Measurements from ENCODE around the gene TFPI.
"Not testable (repeated sequence)": the region's sequence is repeated elsewhere in the genome, so short reads cannot be mapped to it uniquely, and the experiment has no call there.

The TFPI gene

DNA sequence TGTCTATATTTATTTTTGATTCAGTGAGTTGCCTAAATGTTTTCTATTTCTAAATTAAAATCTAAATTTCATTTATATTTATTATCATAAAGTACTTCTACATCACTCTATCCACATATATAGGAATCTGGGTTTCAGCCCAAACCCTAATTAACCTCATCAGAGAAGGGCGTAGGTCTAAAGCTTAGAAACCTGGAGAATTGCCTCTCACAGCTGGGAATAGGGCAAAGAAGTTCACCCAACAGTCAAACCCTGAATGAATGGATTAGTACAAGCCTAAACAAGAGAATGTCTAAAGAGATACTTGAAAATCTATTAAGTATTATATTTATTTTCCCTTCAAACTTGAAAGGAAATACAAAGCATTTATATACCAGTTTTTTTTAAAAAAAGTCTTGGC lies 26.2 kb downstream of the TFPI start:
- no peak for DNase-seq (ENCODE audit: low read depth in 2 of 2)

DNA sequence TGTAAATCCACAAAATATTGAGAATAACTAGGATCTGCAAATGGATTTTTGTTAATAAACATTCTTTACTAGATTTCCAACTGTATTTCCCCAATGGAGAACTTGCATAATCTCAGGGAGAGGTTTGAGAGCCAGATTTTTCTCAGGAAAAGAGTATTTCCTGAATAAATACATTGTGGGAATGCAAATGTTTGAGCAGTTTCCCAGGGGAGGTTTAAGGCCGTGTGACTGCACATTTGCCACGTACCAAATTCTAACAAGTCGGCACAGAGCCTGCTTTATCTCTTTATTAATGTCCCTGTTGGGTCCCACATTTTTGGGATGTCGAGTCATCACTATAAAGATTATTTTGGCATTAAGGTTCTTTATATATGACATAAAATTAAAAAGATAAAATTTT lies 27.0 kb downstream of the TFPI start:
- no peak for DNase-seq (ENCODE audit: low read depth in 2 of 2)

DNA sequence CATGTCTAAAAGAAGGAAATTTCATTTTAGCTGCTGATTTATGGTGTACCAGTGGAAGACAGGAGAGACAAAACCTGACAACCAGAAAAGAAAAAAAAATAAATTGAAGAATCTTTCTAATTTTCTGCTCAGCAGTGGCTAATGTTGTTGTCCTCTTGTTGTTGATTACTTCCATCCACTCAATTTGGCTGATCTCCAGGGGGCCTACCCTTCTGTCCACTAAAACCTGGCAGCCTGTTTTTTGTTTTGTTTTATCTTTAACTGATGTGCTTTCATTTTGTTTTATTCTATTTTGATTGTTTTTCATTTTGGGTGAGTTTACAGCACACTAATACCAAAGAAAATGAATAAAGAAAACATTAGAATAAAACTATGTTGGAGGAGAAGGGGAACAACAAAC lies 27.4 kb downstream of the TFPI start:
- DNase-seq (ENCODE audit: low read depth in 2 of 2), result no peak

DNA sequence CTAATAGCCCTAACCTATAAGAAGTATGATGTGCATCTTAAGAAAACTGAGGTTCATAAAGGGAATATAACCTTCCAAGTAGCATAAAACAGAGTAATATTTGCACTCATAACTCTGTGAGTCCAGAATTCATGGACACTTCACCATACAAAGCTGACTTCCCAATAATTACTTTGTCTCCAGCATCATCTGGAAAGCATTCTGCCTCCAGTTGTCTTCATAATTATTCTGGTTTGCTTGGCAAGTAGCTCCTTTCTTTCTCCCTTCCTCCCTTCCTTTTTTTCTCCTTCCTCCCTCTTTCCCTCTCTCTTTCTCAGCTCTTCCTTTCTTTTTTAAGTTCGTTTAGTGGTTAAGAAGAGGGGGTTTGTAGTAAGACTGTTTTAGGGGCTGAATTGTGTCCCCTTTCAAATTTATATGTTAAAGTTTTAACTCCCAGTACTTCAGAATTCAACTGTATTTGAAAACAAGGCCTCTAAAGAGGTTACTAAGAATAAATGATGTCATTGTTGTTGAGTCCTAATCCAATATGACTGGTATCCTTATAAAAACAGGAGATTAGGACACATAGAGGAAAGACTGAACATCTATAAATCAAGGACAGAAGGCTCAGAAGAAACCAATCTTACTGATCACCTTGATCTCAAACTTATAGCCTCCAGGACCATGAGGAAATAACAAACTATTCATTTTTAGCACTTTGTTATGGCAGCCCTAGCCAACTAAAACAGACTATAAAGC lies 28.9 kb downstream of the TFPI start:
- no peak for DNase-seq (ENCODE audit: low read depth in 2 of 2)

DNA sequence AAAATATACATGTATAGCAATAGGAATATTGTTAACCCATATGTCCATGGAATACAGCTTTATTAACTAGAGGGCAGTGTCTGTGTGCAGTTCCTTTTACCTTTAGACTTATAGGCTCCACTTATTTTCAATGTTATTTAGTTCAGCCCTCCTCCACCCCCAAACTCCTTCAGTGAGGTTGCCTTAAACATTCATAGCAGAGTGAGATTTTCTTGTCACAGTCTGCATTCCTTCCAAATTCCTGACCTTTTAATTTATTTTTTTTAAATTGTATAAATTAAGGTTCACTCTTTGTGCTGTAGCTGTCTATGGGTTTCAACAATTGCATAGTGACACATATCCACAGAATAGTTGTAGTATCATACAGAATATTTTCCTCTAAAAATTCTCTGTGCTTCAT lies 30.9 kb downstream of the TFPI start:
- no peak for DNase-seq (ENCODE audit: low read depth in 2 of 2)

DNA sequence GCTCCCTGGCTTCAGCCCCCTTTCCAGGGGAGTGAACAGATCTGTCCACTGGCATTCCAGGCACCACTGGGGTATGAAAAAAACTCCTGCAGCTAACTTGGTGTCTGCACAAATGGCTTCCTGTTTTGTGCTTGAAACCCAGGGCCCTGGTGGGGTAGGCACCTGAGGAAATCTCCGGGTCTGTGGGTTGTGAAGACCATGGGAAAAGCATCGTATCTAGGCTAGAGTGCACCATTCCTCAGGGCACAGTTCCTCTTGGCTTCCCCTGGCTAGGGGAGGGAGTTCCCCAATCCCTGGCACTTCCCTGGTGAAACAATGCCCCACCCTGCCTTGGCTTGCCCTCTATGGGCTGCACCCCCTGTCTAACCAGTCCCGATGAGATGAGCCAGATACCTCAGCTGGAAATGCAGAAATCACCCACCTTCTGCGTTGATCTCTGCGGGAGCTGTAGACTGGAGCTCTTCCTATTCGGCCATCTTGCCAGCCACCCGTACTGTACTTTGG lies 34.1 kb downstream of the TFPI start:
- no peak for DNase-seq (ENCODE audit: low read depth in 2 of 2)

DNA sequence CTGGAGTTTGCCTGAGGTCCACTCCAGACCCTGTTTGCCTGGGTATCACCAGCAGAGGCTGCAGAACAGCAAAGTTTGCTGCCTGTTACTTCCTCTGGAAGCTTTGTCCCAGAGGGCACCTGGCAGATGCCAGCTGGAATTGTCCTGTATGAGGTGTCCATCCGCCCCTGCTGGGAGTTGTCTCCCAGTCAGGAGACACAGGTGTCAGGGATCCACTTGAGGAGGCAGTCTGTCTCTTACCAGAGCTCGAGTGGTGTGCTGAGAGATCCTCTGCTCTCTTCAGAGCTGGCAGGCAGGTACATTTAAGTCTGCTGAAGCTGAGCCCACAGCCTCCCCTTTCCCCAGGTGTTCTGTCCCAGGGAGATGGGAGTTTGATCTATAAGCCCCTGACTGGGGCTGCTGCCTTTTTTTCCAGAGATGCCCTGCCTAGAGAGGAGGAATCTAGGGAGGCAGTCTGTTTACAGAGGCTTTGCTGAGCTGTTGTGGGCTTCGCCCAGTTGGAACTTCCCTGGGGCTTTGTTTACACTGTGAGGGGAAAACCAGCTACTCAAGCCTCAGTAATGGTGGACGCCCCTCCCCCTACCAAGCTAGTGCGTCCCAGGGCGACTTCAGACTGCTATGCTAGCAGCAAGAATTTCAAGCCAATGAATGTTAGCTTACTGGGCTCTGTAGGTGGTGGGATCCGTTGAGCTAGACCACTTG lies 34.7 kb downstream of the TFPI start:
- DNase-seq (ENCODE audit: low read depth in 2 of 2), result no peak

DNA sequence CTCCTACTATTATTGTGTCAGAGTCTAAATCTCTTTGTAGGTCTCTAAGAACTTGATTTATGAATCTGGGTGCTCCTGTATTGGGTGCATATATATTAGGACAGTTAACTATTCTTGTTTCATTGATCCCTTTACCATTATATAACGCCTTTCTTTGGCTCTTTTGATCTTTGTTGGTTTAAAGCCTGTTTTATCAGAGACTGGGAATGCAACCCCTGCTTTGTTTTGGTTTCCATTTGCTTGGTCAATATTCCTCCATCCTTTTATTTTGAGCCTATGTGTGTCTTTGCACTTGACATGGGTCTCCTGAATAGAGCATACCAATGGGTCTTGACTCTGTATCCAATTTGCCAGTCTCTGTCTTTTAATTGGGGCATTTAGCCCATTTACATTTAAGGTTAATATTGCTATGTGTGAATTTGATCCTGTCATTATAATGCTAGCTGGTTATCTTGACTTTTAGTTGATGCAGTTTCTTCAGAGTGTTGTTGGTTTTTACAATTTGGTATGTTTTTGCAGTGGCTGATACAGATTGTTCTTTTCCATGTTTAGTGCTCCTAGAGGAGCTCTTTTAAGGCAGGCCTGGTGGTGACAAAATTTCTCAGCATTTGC lies 36.4 kb downstream of the TFPI start:
- DNase-seq (ENCODE audit: low read depth in 2 of 2), result not testable (repeated sequence)

DNA sequence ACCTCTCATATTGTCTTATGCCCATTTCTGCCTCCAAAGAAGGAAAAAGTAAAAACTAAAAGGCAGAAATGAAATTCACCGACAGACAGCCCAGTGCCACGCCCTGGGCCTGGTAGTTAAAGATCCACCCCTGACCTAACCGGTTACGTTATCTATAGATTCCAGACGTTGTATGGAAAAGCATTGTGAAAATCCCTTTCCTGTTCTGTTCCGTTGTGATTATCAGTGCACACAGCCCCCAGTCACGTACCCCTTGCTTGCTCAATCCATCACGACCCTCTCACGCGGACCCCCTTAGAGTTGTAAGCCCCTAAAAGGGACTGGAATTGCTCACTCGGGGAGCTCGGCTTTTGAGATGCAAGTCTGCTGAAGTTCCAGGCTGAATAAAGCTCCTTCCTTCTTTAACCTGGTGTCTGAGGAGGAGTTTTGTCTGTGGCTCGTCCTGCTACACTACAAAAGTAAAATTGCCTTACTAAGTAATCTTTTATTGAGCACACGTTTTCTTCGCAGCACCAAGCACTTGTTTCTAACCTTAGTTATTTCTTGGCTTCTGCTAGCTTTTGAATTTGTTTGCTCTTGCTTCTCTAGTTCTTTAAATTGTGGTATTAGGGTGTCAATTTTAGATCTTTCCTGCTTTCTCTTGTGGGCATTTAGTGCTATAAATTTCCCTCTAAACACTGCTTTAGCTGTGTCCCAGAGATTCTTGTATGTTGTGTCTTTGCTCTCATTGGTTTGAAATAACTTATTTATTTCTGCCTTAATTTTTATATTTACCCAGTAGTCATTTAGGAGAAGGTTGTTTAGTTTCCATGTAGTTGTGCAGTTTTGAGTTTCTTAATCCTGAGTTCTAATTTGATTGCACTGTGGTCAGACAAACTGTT lies 37.4 kb downstream of the TFPI start:
- DNase-seq (ENCODE audit: low read depth in 2 of 2), result not testable (repeated sequence)

DNA sequence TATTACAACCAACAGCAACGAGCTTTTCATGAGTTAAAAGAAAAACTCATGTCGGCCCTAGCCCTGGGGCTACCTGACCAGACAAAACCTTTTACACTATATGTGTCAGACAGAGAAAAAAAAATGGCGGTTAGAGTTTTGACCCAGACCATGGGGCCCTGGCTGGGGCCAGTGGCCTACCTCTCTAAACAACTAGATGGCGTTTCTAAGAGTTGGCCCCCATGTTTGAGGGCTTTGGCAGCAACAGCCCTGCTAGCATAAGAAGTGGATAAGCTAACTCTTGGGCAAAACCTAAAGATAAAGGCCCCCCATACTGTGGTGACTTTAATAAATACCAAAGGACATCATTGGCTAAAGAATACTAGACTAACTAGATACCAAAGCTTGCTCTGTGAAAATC lies 39.3 kb downstream of the TFPI start:
- no peak for DNase-seq (ENCODE audit: low read depth in 2 of 2)

DNA sequence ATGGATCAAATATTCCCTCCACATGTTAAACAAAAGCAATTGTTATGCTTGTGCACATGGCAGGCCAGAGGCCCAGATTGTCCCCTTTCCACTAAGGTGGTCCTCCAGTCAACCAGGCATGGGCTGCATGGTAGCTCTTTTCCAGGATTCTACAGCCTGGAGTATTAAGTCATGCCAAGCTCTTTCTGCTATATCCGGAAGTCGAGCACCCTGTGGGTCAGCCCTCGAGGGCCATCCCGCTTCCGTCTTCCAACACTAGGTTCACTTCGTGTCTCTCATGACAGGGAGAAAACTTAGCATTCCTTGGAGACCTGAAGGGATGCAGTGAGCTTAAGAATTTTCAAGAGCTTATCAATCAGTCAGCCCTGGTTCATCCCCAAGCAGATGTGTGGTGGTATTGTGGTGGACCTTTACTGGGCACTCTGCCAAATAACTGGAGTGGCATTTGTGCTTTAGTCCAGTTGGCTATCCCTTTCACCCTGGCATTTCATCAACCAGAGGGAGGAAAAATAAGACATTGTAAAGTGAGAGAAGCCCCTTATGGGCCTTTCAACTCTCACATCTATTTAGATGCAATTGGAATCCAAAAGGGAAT lies 39.9 kb downstream of the TFPI start:
- not testable (repeated sequence) for DNase-seq (ENCODE audit: low read depth in 2 of 2)

DNA sequence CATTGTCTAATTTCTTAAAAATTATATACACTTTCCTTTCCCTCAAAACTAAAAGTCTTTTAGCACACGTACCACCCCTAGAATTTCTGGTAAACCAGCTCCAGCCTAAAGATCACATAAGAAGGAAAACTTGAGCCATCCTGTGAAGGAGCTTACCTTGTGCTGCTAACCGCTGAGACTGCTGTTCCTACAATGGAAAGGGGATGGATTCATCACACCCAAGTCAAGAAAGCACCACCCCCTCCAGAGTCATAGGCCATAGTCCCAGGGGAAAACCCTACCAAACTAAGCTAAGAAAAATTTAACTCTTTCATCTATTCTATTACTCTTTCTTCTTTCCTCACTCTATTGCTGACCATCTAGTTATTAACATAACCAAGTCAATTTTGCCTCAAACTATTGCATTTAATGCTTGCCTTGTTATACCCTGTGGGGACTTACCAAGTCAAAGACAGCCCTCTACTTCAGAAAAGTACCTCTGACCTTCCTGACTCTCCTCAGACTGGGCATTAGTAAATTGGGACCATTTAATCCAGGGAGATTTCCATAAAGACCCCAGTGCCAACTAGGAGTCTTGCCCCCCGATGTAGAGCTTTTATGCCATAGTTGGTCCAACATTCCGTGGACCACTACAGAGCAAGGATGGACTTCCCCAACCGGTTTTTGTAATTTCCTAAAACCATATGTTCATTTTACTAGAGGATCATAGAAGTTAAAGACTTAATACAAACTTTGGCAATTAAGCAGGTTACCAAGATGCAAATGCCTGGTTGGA lies 40.6 kb downstream of the TFPI start:
- not testable (repeated sequence) for DNase-seq (ENCODE audit: low read depth in 2 of 2)

DNA sequence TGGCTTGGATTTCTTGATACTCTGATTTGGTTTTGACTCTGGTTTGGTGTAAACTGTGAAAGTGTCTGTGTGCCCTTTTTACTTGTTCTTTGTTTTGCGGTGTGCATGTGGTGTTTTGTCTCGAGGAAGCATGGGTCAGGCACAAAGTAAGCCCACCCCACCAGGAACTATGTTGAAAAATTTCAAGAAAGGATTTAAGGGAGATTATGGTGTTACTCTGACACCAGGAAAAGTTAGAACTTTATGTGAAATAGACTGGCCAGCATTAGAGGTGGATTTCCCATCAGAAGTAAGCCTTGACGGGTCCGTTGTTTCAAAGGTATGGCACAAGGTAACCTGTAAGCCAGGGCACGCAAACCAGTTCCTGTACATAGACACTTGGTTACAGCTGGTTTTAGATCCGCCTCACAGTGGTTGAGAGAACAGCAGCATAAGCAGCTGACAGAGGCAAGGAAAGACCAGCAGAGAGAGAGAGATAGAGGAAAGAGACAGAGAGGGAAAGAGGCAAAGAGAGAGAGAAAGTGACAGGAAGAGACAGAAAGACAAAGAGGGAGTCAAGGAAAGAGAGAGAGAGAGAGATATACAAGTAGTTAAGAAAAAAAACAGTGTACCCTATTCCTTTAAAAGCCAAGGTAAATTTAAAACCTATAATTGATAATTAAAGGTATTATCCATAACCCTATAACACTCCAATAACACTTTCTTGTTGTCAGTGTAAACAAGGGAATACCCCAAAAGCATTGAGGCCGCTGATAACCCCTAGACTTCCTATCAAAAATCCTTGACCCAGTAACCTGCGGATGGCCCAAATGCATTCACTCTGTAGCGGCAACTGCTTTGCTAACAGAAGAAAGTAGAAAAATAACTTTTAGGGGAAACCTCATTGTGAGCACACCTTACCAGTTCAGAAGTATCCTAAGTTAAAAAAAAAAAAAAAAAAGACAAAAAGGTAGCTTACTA lies 42.6 kb downstream of the TFPI start:
- no peak for DNase-seq (ENCODE audit: low read depth in 2 of 2)

DNA sequence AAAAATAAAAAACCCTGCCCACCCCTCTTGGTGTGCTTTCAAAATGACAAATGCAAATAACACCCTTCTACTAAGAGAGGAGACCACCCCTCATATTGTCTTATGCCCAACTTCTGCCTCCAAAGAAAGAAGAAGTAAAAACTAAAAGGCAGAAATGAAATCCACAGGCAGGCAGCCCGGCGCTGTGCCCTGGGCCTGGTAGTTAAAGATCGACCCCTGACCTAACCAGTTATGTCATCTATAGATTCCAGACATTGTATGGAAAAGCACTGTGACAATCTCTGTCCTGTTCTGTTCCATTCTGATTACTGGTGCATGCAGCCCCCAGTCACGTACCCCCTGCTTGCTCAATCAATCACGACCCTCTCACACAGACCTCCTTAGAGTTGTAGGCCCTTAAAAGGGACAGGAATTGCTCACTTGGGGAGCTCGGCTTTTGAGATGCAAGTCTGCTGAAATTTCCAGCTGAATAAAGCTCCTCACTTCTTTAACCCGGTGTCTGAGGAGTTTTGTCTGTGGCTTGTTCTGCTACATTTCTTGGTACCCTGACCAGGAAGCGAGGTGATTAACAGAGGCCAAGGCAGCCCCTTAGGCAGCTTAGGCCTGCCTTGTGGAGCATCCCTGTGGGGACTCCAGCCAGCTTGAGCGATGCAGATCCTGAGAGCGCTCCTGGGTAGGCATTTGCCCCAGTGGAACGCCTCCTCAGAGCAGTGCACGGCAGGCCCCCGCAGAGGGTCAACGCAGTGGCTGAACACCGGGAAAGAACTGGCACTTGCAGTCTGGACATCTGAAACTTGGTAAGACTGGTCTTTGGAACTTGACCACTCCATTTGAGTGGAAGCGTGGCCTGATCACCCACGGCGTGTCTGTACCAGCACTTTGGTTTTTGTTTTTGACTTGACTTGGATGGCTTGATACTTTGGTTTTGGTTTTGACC lies 43.5 kb downstream of the TFPI start:
- not testable (repeated sequence) for DNase-seq (ENCODE audit: low read depth in 2 of 2)

DNA sequence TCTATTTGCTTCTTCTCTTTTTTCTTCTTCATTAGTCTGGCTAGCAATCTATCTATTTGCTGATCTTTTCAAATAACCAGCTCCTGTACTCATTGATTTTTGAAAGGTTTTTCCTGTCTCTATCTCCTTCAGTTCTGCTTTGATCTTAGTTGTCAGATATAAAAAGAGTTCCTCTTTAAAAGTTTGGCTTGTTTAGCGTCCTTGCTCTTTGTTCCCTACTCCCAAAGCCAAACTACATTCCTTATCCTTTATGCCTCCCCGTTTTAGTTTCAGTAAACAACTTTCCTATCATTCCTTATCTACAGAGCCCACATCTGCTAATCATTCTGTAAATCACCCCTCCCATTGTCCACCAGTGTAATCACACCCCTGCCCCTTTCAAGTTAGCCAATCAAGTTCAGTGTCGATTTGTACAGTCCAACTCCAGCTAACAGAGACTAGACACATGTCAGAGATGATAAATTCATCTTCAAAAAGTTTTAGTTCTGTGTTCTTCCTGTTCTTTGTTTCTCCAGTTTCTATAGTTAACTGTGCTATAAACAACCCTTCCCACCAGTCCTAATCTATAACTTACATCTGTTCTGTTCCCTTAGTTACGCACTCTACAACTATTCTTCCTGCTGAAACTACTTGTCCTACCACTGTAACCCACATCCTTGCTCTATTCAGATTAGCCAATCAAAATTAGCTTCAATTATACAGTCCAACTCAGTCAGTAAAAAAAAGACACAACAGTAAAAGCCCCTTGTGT lies 44.4 kb downstream of the TFPI start:
- no peak for DNase-seq (ENCODE audit: low read depth in 2 of 2)

DNA sequence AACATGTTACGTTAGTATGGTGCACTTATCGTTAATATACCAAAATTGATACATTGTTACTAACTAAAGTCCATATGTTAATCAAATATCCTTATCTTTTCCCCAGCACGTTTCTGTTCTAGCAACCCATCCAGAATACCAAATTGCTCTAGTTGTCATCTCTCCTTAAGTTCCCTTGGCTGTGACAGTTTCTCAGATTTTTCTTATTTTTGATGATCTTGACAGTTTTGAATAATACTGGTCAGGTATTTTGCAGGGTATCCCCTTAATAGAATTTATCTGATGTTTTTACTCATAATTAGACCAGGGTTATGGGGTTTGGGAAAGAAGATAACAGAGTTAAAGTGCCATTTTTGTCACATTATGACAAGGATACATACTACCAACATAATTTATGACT lies 47.8 kb downstream of the TFPI start:
- no peak for DNase-seq (ENCODE audit: low read depth in 2 of 2)

DNA sequence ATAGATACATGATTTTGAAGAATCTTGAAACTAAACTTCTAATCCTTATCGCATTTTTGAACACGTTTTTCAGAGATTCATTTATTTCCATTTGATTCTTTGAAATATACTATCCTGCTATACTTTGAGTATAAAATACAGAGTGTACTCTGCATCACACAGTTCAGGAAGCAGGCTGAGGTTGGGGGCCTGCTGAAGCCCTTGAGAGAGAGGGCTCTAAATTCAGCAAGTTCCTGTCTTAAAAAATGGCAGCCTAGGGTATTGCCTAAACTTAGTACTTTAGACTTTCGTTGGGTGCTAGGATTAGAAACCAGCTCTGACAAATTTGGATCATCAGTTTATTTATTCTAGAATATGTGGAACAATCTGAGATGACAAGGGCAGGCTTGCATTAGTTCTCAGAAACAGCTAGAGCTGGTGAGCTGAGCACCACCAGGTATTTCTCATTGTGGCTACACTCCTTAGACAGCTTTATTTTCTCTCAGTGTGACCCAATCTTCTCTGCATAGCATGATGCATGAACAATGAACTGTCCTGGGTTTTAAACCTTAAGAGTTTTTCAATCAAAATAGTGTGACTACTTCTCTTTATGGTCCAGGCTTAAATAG lies 49.1 kb downstream of the TFPI start:
- no peak for DNase-seq (ENCODE audit: low read depth in 2 of 2)
